ENCODE measurements around the gene TSPAN14. TPM values are rescaled to one million over a fixed set of nuclear protein-coding genes. Genes with fewer than 3 reads are reported as not detected.

The TSPAN14 gene
- total and polyA plus RNA-seq, 2 of the 13 experiments (the other 11 are each of a cell fraction or from before 2014, with no cell fraction given), result 24.1 to 80.6 TPM

- intact Hi-C loops (cut with micrococcal nuclease; ENCODE audit: unreplicated experiment), result no loop called here
- in situ Hi-C loops (cut with HindIII; ENCODE audit: extremely low pct_ligation_motif_present, low pct_unique_long_range_greater_than_20kb), result loop anchor here (5.0 to 25.0 kb wide), 2 partner anchors 46 to 241 kb away; no protein-coding TSS in a partner anchor
- peaks cover 2 to 7% of the 10 kb centered on the region in 2 experiments; a peak in 2 of 5 replicates for H3K36me3 ChIP-seq (replicated peaks in 1 of 2; ENCODE audit: control insufficient read depth in 1 of 2, insufficient read depth in 2 of 2, low read length in 2 of 2)
- BruUV-seq (replicated peaks), result no TSS peak
- ChIA-PET POLR2A (interaction anchor here (2.6 to 3.9 kb wide), 3 partner anchors 10 to 42 kb away, joined by 9 to 58 read pairs (median 19); no protein-coding TSS in a partner anchor), CTCF (ENCODE audit: low intra/inter-chr PET ratio, low total read pairs) (no interaction called here)
- no peak overlapping the region for H3K9ac ChIP-seq (ENCODE audit: insufficient read depth, low read depth, low read length)
- peaks cover 98% of the 10 kb centered on the region for H3K4me1 ChIP-seq (ENCODE audit: insufficient read depth, low read length)
- WGBS (ENCODE audit: low lambda C conversion rate), result 96% methylated on average over 13 of the region's 13 CpGs
- no peak overlapping the region for H2AFZ ChIP-seq (ENCODE audit: low read length)
- H3K27me3 ChIP-seq (ENCODE audit: control insufficient read depth in 1 of 2, insufficient read depth in 2 of 2, low read length in 2 of 2), result no peaks in the 10 kb centered on the region
- no peak for FAIRE-seq
- no peak for DNase-seq (ENCODE audit: low spot score)
- H3K4me2 ChIP-seq (ENCODE audit: low read depth, low read length), result no peak overlapping the region
- no peak overlapping the region for H3K4me3 ChIP-seq (replicated peaks in 1 of 3; ENCODE audit: insufficient read depth in 1 of 3, low read depth in 2 of 3, low read length in 3 of 3)
- no peaks in the 10 kb centered on the region for H3K9me3 ChIP-seq (ENCODE audit: low read length)
- ATAC-seq, result no peak
- H3K79me2 ChIP-seq (ENCODE audit: insufficient read depth, low read length), result peaks cover 61% of the 10 kb centered on the region
- peak overlapping the region; percentile 45 for H3K27ac ChIP-seq (ENCODE audit: extremely low read length, insufficient read depth, low read length)
- peaks cover 10% of the 10 kb centered on the region; the same call in 1 of the 2 replicates for H4K20me1 ChIP-seq (ENCODE audit: insufficient read depth, low read length)
- no peak for TF ChIP-seq ZFP62 (CRISPR knock-in tag; IDR thresholded peaks at IDR 0.05)
- TF ChIP-seq ZNF646 (CRISPR knock-in tag; IDR thresholded peaks at IDR 0.05), result no peak
- TF ChIP-seq ZNF614 (CRISPR knock-in tag; IDR thresholded peaks at IDR 0.05; ENCODE audit: borderline replicate concordance), result no peak
- no peak for TF ChIP-seq ZNF776 (CRISPR knock-in tag; IDR thresholded peaks at IDR 0.05)
- TF ChIP-seq ZBTB49 (CRISPR knock-in tag; IDR thresholded peaks at IDR 0.05; ENCODE audit: borderline replicate concordance), result no peak
- TF ChIP-seq ZNF512B (CRISPR knock-in tag; IDR thresholded peaks at IDR 0.05; ENCODE audit: borderline replicate concordance), result no peak
These were observed 48.8 kb downstream of the TSPAN14 start for GRCh38 chr10:80502621-80503583.
